Subcutaneous adipose tissue (tissue), 4 donors: ENCODE measurements around the gene PLEKHD1. TPM values are rescaled to one million over a fixed set of nuclear protein-coding genes. Genes with fewer than 3 reads are reported as not detected.

Source experiments
- CTCF ChIP-seq: fragments of 450-650 bp; IDR thresholded peaks from one replicate; pipeline ENCODE4 v1.5.1; 2016; ENCODE audit warnings: low read depth, mild to moderate bottlenecking, control low read depth, antibody characterized with exemption, moderate library complexity
- total RNA-seq, 4 donors: library from RNA; depleted of rRNA; stranded (reverse); fragments of >200 nt; gene quantifications; one replicate each; pipeline ENCODE4 v1.1.0, GENCODE V29; 2016

PLEKHD1 gene
- total RNA-seq, 4 donors from 2014 or later: 0.22 to 0.38 TPM; not detected in 2

GRCh38 chr14:69579476-69579875 is 94.9 kb downstream of the PLEKHD1 start:
- TF ChIP-seq CTCF: no peak

DNA sequence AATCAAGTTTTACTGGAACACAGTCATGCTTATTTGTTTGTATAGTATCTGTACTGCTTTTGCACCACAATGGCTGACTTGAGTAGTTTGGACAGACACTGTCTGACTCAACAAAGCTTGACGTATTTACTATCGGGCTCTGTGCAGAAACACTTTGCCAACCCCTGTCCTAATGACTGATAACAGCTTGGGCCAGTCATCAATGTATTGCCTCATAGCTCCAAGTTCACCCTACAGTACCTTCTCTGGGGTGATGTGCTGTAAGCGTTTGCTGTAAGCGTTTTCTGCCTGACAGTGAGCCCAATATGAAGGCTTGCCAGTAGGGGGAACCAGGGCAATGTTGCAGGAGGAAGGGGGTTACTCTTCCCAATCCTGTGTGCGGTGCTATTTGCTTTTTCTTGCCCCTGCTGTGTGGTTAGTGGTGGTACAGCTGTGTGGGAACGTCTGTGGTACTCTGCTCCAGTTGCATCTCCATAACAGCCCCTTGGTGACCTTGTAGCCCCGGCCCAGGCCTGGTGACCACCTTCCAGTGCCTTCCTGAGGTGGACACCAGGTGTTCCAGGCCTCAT is 95.6 kb downstream of the PLEKHD1 start:
- no peak for TF ChIP-seq CTCF

Other genes with a start within 250 kb of the PLEKHD1 start
- 1 to 10 TPM; 5.1 to 8.9 (median 8.7) TPM for gene GALNT16, start 224.6 kb upstream of the PLEKHD1 start, total RNA-seq
- 100 to 1,000 TPM in 1 of 4 donors, 10 to 100 TPM in 3; 47.1 to 116 (median 69.7) TPM for gene ERH, start 86.4 kb upstream of the PLEKHD1 start, total RNA-seq
- 10 to 100 TPM; 50.2 to 64.1 (median 57.9) TPM for gene SLC39A9, start 86.0 kb upstream of the PLEKHD1 start, total RNA-seq
- not detected for gene CCDC177, start 90.1 kb downstream of the PLEKHD1 start, total RNA-seq
- gene SUSD6, start 126.9 kb downstream of the PLEKHD1 start, total RNA-seq: 10 to 100 TPM; 24.8 to 52.4 (median 35.5) TPM